ENCODE results near the gene KIF21B. TPM values are rescaled to one million over a fixed set of nuclear protein-coding genes. Genes with fewer than 3 reads are reported as not detected.

Gene KIF21B
- total RNA-seq, 2 experiments from 2014 or later = 93.5 to 94.0 TPM

- intact Hi-C loops (cut with micrococcal nuclease) = no loop called here
- DNase-seq = no peak
- no peak for TF ChIP-seq CTCF (IDR thresholded peaks at IDR 0.05)
- Mint-ChIP-seq H3K27ac (no peak overlapping the region), H3K4me3 (no peak overlapping the region), H3K36me3 (ENCODE audit: low read depth) (no peaks in the 10 kb centered on the region), H3K9me3 (no peaks in the 10 kb centered on the region), H3K27me3 (no peaks in the 10 kb centered on the region), H3K4me1 (ENCODE audit: low read depth) (peaks cover 3% of the 10 kb centered on the region)
- CTCF ChIA-PET = no interaction called here
- ATAC-seq = no peak
- POLR2A ChIA-PET = no interaction called here
These were observed 39.1 kb upstream of the KIF21B start for GRCh38 chr1:201062511-201063091.

- no peak for TF ChIP-seq CTCF (IDR thresholded peaks at IDR 0.05)
- Mint-ChIP-seq H3K27ac (no peak overlapping the region), H3K9me3 (no peaks in the 10 kb centered on the region), H3K36me3 (ENCODE audit: low read depth) (no peaks in the 10 kb centered on the region), H3K4me1 (ENCODE audit: low read depth) (peaks cover 10% of the 10 kb centered on the region), H3K27me3 (no peaks in the 10 kb centered on the region), H3K4me3 (no peak overlapping the region)
- CTCF ChIA-PET = no interaction called here
- DNase-seq (no peak), ATAC-seq (no peak)
- intact Hi-C loops (cut with micrococcal nuclease) = no loop called here
- POLR2A ChIA-PET = no interaction called here
These were observed 38.4 kb upstream of the KIF21B start for GRCh38 chr1:201061886-201062285.

GRCh38 chr1:201061049-201061448, 37.5 kb upstream of the KIF21B start:
- DNase-seq = no peak
- H3K4me3 Mint-ChIP-seq = no peak overlapping the region
- H3K27me3 Mint-ChIP-seq = no peaks in the 10 kb centered on the region
- H3K4me1 Mint-ChIP-seq (ENCODE audit: low read depth) = peaks cover 11% of the 10 kb centered on the region
- no peak overlapping the region for H3K27ac Mint-ChIP-seq
- no peak for ATAC-seq
- POLR2A ChIA-PET = no interaction called here
- CTCF ChIA-PET = no interaction called here
- intact Hi-C loops (cut with micrococcal nuclease) = no loop called here
- H3K9me3 Mint-ChIP-seq = no peaks in the 10 kb centered on the region
- H3K36me3 Mint-ChIP-seq (ENCODE audit: low read depth) = no peaks in the 10 kb centered on the region
- no peak for TF ChIP-seq CTCF (IDR thresholded peaks at IDR 0.05)

- peaks cover 11% of the 10 kb centered on the region for H3K4me1 Mint-ChIP-seq (ENCODE audit: low read depth)
- DNase-seq = no peak
- H3K36me3 Mint-ChIP-seq (ENCODE audit: low read depth) = no peaks in the 10 kb centered on the region
- H3K9me3 Mint-ChIP-seq = no peaks in the 10 kb centered on the region
- ATAC-seq = no peak
- ChIA-PET CTCF (no interaction called here), POLR2A (no interaction called here)
- no peak overlapping the region for H3K4me3 Mint-ChIP-seq
- no peak for TF ChIP-seq CTCF (IDR thresholded peaks at IDR 0.05)
- no peak overlapping the region for H3K27ac Mint-ChIP-seq
- intact Hi-C loops (cut with micrococcal nuclease) = no loop called here
- H3K27me3 Mint-ChIP-seq = no peaks in the 10 kb centered on the region
These were observed 37.1 kb upstream of the KIF21B start for GRCh38 chr1:201060586-201060985.

- ATAC-seq (no peak), DNase-seq (no peak)
- Mint-ChIP-seq H3K27ac (no peak overlapping the region), H3K27me3 (no peaks in the 10 kb centered on the region), H3K36me3 (ENCODE audit: low read depth) (no peaks in the 10 kb centered on the region), H3K9me3 (no peaks in the 10 kb centered on the region), H3K4me3 (no peak overlapping the region), H3K4me1 (ENCODE audit: low read depth) (peaks cover 11% of the 10 kb centered on the region)
- ChIA-PET CTCF (interaction anchor here (1.0 to 1.4 kb wide), 2 partner anchors 17 to 88 kb away, joined by 3 to 7 read pairs; no protein-coding TSS in a partner anchor), POLR2A (no interaction called here)
- intact Hi-C loops (cut with micrococcal nuclease) = no loop called here
- no peak for TF ChIP-seq CTCF (IDR thresholded peaks at IDR 0.05)
These were observed 36.5 kb upstream of the KIF21B start for GRCh38 chr1:201059871-201060555.
